ENCODE measurements around the gene SLC11A2.

- no peak for TF ChIP-seq CTCF (IDR thresholded peaks at IDR 0.05; ENCODE audit: low read depth, low read length, poor library complexity, severe bottlenecking)
- TF ChIP-seq EZH2phosphoT487 (IDR thresholded peaks at IDR 0.05; ENCODE audit: borderline replicate concordance, low read length), result no peak
These were observed 41.4 kb downstream of the SLC11A2 start for GRCh38 chr12:50984586-50985298.
